IMR-90 (cell line): ENCODE results near the gene MAPRE2. TPM values are rescaled to one million over a fixed set of nuclear protein-coding genes. Genes with fewer than 3 reads are reported as not detected.

ENCODE experiments used
- ATAC-seq: fragments of 200-7000 bp; cut with Tn5 transposase; 2 replicates; pipeline ENCODE4 v1.9.1; 2020; ENCODE audit warnings: low read depth, mild to moderate bottlenecking, moderate library complexity
- BruUV-seq: library from RNA; stranded (reverse); fragments of 400-500 nt; replicated peaks from 2 replicates; lab custom pipeline; 2021; lab: Mats Ljungman, UMichigan
- CTCF ChIA-PET: fragments of 300-600 bp; formaldehyde crosslinking; extraction: SDS; loops from one replicate; lab custom pipeline; 2021; ENCODE audit warnings: antibody characterized with exemption; lab: Yijun Ruan, JAX
- POLR2A ChIA-PET: fragments of 300-600 bp; sonication (Branson Sonifier 250); formaldehyde crosslinking; loops from one replicate; lab custom pipeline; 2022; ENCODE audit warnings: antibody characterized with exemption; ENCODE audit not compliant: unreplicated experiment; lab: Charles Lee
- DNase-seq: peaks from one replicate; pipeline ENCODE4 v3.0.0; 2013
- H2AFZ ChIP-seq: replicated peaks from 2 replicates; pipeline ENCODE3; 2013; ENCODE audit warnings: low read length, mild to moderate bottlenecking; ENCODE audit not compliant: poor library complexity
- H2AK5ac ChIP-seq: 2 replicates; pipeline ENCODE4 v1.6.1; 2013; ENCODE audit warnings: low read depth, low read length, inconsistent platforms
- H2AK9ac ChIP-seq: replicated peaks from 2 replicates; pipeline ENCODE3; 2013; ENCODE audit warnings: mild to moderate bottlenecking, low read depth, low read length, moderate library complexity; ENCODE audit not compliant: poor library complexity
- H2BK120ac ChIP-seq: 2 replicates; pipeline ENCODE4 v1.6.1; 2013; ENCODE audit warnings: low read depth, low read length, inconsistent platforms
- H2BK15ac ChIP-seq: 3 replicates; pipeline ENCODE4 v1.6.1; 2013; ENCODE audit warnings: low read depth, low read length, inconsistent platforms
- H2BK20ac ChIP-seq: 2 replicates; pipeline ENCODE4 v1.6.1; 2013; ENCODE audit warnings: low read depth, mild to moderate bottlenecking, inconsistent platforms, low read length, moderate library complexity
- H2BK5ac ChIP-seq: 2 replicates; pipeline ENCODE4 v1.6.1; 2013; ENCODE audit warnings: mild to moderate bottlenecking, low read depth, low read length, inconsistent platforms; ENCODE audit not compliant: poor library complexity, severe bottlenecking
- H3K14ac ChIP-seq: replicated peaks from 2 replicates; pipeline ENCODE4 v1.6.1; 2013; ENCODE audit warnings: low read depth, low read length, inconsistent platforms
- H3K18ac ChIP-seq: 2 replicates; pipeline ENCODE4 v1.6.1; 2013; ENCODE audit warnings: low read depth, low read length, control low read depth
- H3K23ac ChIP-seq: 2 replicates; pipeline ENCODE4 v1.6.1; 2013; ENCODE audit warnings: low read depth, low read length, inconsistent platforms
- H3K27ac ChIP-seq: 2 replicates; pipeline ENCODE4 v1.5.1; 2013; ENCODE audit warnings: mild to moderate bottlenecking, control low read depth, low read length; ENCODE audit not compliant: insufficient read depth
- H3K27me3 ChIP-seq: 2 replicates; pipeline ENCODE4 v1.6.1; 2013; ENCODE audit warnings: low read length; ENCODE audit not compliant: control insufficient read depth, insufficient read depth
- H3K36me3 ChIP-seq: 2 replicates; pipeline ENCODE4 v1.6.1; 2013; ENCODE audit warnings: low read length, mixed read lengths; ENCODE audit not compliant: control insufficient read depth, insufficient read depth
- H3K4ac ChIP-seq: 2 replicates; pipeline ENCODE4 v1.6.1; 2013; ENCODE audit warnings: low read depth, low read length, inconsistent platforms
- H3K4me1 ChIP-seq: 2 replicates; pipeline ENCODE4 v1.6.1; 2013; ENCODE audit warnings: low read length, mixed read lengths; ENCODE audit not compliant: control insufficient read depth, insufficient read depth
- H3K4me2 ChIP-seq: 2 replicates; pipeline ENCODE4 v1.6.1; 2013; ENCODE audit warnings: low read depth, mild to moderate bottlenecking, control low read depth, low read length, moderate library complexity
- H3K4me3 ChIP-seq: 2 replicates; pipeline ENCODE4 v1.5.1; 2013; ENCODE audit warnings: low read depth, mild to moderate bottlenecking, control low read depth, low read length, moderate library complexity; ENCODE audit not compliant: insufficient read depth
- H3K56ac ChIP-seq: 2 replicates; pipeline ENCODE4 v1.6.1; 2013; ENCODE audit warnings: low read length, inconsistent platforms; ENCODE audit not compliant: insufficient read depth; ENCODE audit errors: extremely low read depth
- H3K79me1 ChIP-seq, 2 experiments: 2 replicates each; pipeline ENCODE4 v1.6.1; 2013; ENCODE audit warnings: low read length in 2 of 2, inconsistent platforms in 1 of 2, low read depth in 1 of 2
- H3K9ac ChIP-seq: 2 replicates; pipeline ENCODE4 v1.6.1; 2013; ENCODE audit warnings: low read depth, low read length, control low read depth
- H3K9me1 ChIP-seq: 2 replicates; pipeline ENCODE4 v1.6.1; 2013; ENCODE audit warnings: low read length, inconsistent platforms; ENCODE audit not compliant: insufficient read depth
- H3K9me3 ChIP-seq: 2 replicates; pipeline ENCODE4 v1.6.1; 2013; ENCODE audit warnings: low read length; ENCODE audit not compliant: control insufficient read depth, insufficient read depth
- H4K20me1 ChIP-seq: 2 replicates; pipeline ENCODE4 v1.6.1; 2013; ENCODE audit warnings: low read length, inconsistent platforms; ENCODE audit not compliant: insufficient read depth
- H4K5ac ChIP-seq: 2 replicates; pipeline ENCODE4 v1.6.1; 2013; ENCODE audit warnings: mild to moderate bottlenecking, low read depth, low read length, control low read depth
- H4K8ac ChIP-seq, 2 experiments: 2 replicates each; pipeline ENCODE4 v1.6.1; 2013; ENCODE audit warnings: low read depth in 2 of 2, low read length in 2 of 2, control low read depth in 1 of 2, inconsistent platforms in 1 of 2
- H4K91ac ChIP-seq: 2 replicates; pipeline ENCODE4 v1.6.1; 2013; ENCODE audit warnings: low read depth, low read length, inconsistent platforms; ENCODE audit not compliant: insufficient read depth
- BHLHE40 ChIP-seq: fragments of 150-350 bp; IDR thresholded peaks from 2 replicates; pipeline ENCODE4 v1.6.1; 2016; ENCODE audit warnings: mild to moderate bottlenecking, low read depth, low read length
- CEBPB ChIP-seq: IDR thresholded peaks from 2 replicates; pipeline ENCODE4 v1.6.1; 2012; ENCODE audit warnings: low read depth, low read length, improper control_type of control experiment
- CHD1 ChIP-seq: IDR thresholded peaks from 2 replicates; pipeline ENCODE4 v1.6.1; 2012; ENCODE audit warnings: low read depth, low read length, improper control_type of control experiment
- FOS ChIP-seq: fragments of 150-350 bp; IDR thresholded peaks from 2 replicates; pipeline ENCODE4 v1.6.1; 2016; ENCODE audit warnings: low read depth, low read length
- MAFK ChIP-seq: IDR thresholded peaks from 2 replicates; pipeline ENCODE4 v1.6.1; 2012; ENCODE audit warnings: low read depth, low read length, improper control_type of control experiment
- MAZ ChIP-seq: IDR thresholded peaks from 2 replicates; pipeline ENCODE4 v1.6.1; 2012; ENCODE audit warnings: low read depth, mild to moderate bottlenecking, low read length, improper control_type of control experiment, moderate library complexity, borderline replicate concordance
- MXI1 ChIP-seq: IDR thresholded peaks from 2 replicates; pipeline ENCODE4 v1.6.1; 2012; ENCODE audit warnings: low read depth, mild to moderate bottlenecking, low read length, moderate library complexity, borderline replicate concordance
- NFE2L2 ChIP-seq: fragments of 150-350 bp; IDR thresholded peaks from 2 replicates; pipeline ENCODE4 v1.6.1; 2016; ENCODE audit warnings: low read depth, mild to moderate bottlenecking, low read length
- POLR2A ChIP-seq: IDR thresholded peaks from 2 replicates; pipeline ENCODE4 v1.6.1; 2012; ENCODE audit warnings: mild to moderate bottlenecking, low read depth, low read length
- RAD21 ChIP-seq: IDR thresholded peaks from 2 replicates; pipeline ENCODE4 v1.6.1; 2012; ENCODE audit warnings: low read length, improper control_type of control experiment
- RCOR1 ChIP-seq: IDR thresholded peaks from 2 replicates; pipeline ENCODE4 v1.6.1; 2012; ENCODE audit warnings: mild to moderate bottlenecking, low read length, improper control_type of control experiment; ENCODE audit not compliant: insufficient replicate concordance
- RFX5 ChIP-seq: IDR thresholded peaks from 2 replicates; pipeline ENCODE4 v1.8.0; 2012; ENCODE audit warnings: low read depth, mild to moderate bottlenecking, low read length, moderate library complexity
- SMC3 ChIP-seq: fragments of 150-350 bp; IDR thresholded peaks from 2 replicates; pipeline ENCODE4 v1.6.1; 2016; ENCODE audit warnings: low read depth, mild to moderate bottlenecking, antibody characterized with exemption, low read length, moderate library complexity
- WGBS, 2 experiments: methylation state at CpG; one replicate each; pipeline versions ENCODE4 v1.1.5 to v1.1.7; 2013; ENCODE audit warnings: missing lambda C conversion rate in 2 of 2; ENCODE audit not compliant: insufficient read length in 1 of 2; ENCODE audit errors: extremely low coverage in 2 of 2; 5-methylcytosine and 5-hydroxymethylcytosine counted together
- dilution Hi-C: fragments of 300-500 bp; cut with HindIII; formaldehyde crosslinking; loops from one replicate; pipeline ENCODE4 v1.14.3; 2018; ENCODE audit warnings: low sequenced_read_pairs; ENCODE audit not compliant: unreplicated experiment
- in situ Hi-C: fragments of 300-500 bp; cut with MboI; formaldehyde crosslinking; loops from 3 replicates; pipeline ENCODE4 v1.14.3; 2019; ENCODE audit warnings: low sequenced_read_pairs, inconsistent platforms, mixed read lengths
- intact Hi-C: fragments of 100-400 bp; cut with micrococcal nuclease; formaldehyde crosslinking; loops from 2 replicates; pipeline ENCODE4 v1.10.0; 2022
- polyA plus RNA-seq, 3 experiments: library from polyadenylated mRNA; depleted of rRNA; stranded (reverse); fragments of >200 nt; gene quantifications; 2 replicates each; pipeline ENCODE4 v1.2.3, GENCODE V29; 2012; ENCODE audit warnings: low replicate concordance in 1 of 3
- total RNA-seq: library from RNA; depleted of rRNA; stranded (reverse); fragments of >200 nt; gene quantifications from 2 replicates; pipeline ENCODE4 v1.2.3, GENCODE V29; 2012
- TF ChIP-seq, protein P1 (sequence below): fragments of 150-350 bp; IDR thresholded peaks from 2 replicates; pipeline ENCODE4 v1.6.1; 2016; ENCODE audit warnings: low read depth, mild to moderate bottlenecking, low read length, moderate library complexity, borderline replicate concordance
- TF ChIP-seq, protein P2 (sequence below): fragments of 150-350 bp; IDR thresholded peaks from 2 replicates; pipeline ENCODE4 v1.6.1; 2017; ENCODE audit warnings: mild to moderate bottlenecking, antibody characterized with exemption, low read length, low read depth
- TF ChIP-seq, protein P3 (sequence below): conservative IDR thresholded peaks from 2 replicates; pipeline ENCODE4 v1.5.1; 2012; ENCODE audit warnings: mild to moderate bottlenecking, low read depth, low read length, improper control_type of control experiment

MAPRE2 gene
- total and polyA plus RNA-seq, 2 of the 4 experiments (the other 2 are of a cell fraction), result 19.6 to 23.8 TPM

DNA sequence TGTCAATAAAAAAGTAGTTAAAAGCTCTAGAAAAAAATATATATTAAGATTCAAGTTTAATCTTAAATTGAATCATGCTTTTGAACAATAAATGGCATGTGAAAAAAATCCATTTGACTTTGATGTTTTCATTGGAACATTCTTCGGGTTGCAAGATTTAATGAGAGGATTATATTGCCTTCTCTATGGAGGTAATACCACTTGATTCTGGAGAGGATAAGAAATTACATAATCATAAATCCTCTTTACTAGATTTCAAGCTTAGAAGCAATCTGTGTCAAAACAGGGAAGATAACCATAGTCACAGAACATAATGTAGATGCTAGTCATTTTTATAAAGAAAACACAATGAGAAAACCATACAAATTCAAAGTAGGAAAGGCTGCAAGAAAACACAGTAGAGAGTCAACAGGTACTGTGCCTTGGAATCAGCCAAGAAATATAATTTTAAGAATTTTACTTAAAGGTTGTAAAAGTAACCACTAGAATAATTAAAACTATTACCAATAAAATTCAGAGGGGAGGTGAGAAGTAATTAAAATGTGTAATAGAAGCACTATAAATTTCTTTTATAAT lies 18.7 kb upstream of the MAPRE2 start:
- Histone ChIP-seq H2AK9ac (no peak overlapping the region), H3K4ac (no peak overlapping the region), H3K9me1 (no peaks in the 10 kb centered on the region), H3K9ac (no peak overlapping the region), H4K8ac (no peak overlapping the region), H3K18ac (no peak overlapping the region), H2AK5ac (no peak overlapping the region), H3K4me2 (no peak overlapping the region), H4K91ac (no peak overlapping the region), H2AFZ (no peak overlapping the region), H2BK5ac (no peak overlapping the region), H2BK120ac (no peak overlapping the region), H3K23ac (no peak overlapping the region), H4K20me1 (no peaks in the 10 kb centered on the region), H3K27me3 (no peaks in the 10 kb centered on the region), H3K9me3 (no peaks in the 10 kb centered on the region), H3K79me1 (no peaks in the 10 kb centered on the region), H4K5ac (no peak overlapping the region), H3K36me3 (no peaks in the 10 kb centered on the region), H3K4me1 (peaks cover 9% of the 10 kb centered on the region), H3K14ac (no peak overlapping the region), H3K4me3 (no peak overlapping the region), H2BK15ac (no peak overlapping the region), H3K56ac (no peak overlapping the region), H3K27ac (no peak overlapping the region), H2BK20ac (no peak overlapping the region)
- no peak for ATAC-seq
- DNase-seq, result no peak
- TF ChIP-seq, protein P1, sequence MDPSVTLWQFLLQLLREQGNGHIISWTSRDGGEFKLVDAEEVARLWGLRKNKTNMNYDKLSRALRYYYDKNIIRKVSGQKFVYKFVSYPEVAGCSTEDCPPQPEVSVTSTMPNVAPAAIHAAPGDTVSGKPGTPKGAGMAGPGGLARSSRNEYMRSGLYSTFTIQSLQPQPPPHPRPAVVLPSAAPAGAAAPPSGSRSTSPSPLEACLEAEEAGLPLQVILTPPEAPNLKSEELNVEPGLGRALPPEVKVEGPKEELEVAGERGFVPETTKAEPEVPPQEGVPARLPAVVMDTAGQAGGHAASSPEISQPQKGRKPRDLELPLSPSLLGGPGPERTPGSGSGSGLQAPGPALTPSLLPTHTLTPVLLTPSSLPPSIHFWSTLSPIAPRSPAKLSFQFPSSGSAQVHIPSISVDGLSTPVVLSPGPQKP, result no peak
- TF ChIP-seq MAFK (no peak), BHLHE40 (no peak), MXI1 (no peak), NFE2L2 (no peak), FOS (no peak), POLR2A (no peak), SMC3 (no peak), CEBPB (no peak), RFX5 (no peak), CHD1 (no peak), RAD21 (no peak), RCOR1 (no peak), MAZ (no peak)
- TF ChIP-seq, protein P2, sequence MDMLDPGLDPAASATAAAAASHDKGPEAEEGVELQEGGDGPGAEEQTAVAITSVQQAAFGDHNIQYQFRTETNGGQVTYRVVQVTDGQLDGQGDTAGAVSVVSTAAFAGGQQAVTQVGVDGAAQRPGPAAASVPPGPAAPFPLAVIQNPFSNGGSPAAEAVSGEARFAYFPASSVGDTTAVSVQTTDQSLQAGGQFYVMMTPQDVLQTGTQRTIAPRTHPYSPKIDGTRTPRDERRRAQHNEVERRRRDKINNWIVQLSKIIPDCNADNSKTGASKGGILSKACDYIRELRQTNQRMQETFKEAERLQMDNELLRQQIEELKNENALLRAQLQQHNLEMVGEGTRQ, result no peak
- TF ChIP-seq, protein P3, sequence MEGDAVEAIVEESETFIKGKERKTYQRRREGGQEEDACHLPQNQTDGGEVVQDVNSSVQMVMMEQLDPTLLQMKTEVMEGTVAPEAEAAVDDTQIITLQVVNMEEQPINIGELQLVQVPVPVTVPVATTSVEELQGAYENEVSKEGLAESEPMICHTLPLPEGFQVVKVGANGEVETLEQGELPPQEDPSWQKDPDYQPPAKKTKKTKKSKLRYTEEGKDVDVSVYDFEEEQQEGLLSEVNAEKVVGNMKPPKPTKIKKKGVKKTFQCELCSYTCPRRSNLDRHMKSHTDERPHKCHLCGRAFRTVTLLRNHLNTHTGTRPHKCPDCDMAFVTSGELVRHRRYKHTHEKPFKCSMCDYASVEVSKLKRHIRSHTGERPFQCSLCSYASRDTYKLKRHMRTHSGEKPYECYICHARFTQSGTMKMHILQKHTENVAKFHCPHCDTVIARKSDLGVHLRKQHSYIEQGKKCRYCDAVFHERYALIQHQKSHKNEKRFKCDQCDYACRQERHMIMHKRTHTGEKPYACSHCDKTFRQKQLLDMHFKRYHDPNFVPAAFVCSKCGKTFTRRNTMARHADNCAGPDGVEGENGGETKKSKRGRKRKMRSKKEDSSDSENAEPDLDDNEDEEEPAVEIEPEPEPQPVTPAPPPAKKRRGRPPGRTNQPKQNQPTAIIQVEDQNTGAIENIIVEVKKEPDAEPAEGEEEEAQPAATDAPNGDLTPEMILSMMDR, result no peak
- CTCF ChIA-PET, result interaction anchor here (0.6 kb wide), 1 partner anchor 217 kb away, joined by 3 read pairs; no protein-coding TSS in a partner anchor
- BruUV-seq, result no TSS peak
- intact Hi-C loops (no loop called here), dilution Hi-C loops (no loop called here), in situ Hi-C loops (no loop called here)
- POLR2A ChIA-PET, result no interaction called here
- WGBS, 2 experiments, result no CpG with 5 or more reads among the region's 1 CpG
